ENCODE data around the gene ZFYVE19.

DNA sequence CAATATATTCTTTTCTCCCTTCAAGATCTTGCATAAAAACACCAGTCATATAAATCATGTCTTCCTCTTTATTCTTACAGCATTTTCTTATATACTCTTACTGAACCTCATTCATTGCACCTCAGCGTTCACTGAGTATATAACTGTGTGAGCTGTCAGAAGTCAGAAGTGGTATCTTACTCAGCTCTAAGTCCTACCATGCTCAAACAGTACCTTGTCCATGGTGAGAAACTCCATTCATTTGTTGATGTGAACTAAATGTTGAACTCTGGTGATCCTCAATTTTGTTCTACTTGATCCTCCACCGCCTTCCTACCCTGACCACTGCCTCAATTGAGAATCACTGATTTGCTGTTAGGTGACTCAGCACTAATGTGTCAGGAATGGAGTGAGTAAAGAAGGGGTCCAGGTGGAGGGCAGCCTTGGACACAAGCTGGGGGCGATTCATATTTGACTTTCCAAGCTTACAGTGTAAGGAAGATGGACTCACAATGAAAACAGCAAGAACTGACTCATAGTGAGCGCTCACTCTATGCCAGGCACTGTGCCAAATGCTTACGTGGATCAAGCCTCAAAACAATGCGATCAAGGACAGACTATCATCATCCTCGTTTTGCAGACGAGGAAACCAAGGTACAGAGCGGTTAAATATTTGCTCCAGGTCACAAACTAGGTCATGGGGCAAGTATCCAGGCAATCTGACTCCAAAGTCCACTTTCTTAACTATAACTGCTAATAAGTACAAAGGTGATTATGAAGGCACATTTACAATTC is 13.5 kb upstream of the ZFYVE19 start:
- TF ChIP-seq, protein P1, sequence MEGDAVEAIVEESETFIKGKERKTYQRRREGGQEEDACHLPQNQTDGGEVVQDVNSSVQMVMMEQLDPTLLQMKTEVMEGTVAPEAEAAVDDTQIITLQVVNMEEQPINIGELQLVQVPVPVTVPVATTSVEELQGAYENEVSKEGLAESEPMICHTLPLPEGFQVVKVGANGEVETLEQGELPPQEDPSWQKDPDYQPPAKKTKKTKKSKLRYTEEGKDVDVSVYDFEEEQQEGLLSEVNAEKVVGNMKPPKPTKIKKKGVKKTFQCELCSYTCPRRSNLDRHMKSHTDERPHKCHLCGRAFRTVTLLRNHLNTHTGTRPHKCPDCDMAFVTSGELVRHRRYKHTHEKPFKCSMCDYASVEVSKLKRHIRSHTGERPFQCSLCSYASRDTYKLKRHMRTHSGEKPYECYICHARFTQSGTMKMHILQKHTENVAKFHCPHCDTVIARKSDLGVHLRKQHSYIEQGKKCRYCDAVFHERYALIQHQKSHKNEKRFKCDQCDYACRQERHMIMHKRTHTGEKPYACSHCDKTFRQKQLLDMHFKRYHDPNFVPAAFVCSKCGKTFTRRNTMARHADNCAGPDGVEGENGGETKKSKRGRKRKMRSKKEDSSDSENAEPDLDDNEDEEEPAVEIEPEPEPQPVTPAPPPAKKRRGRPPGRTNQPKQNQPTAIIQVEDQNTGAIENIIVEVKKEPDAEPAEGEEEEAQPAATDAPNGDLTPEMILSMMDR (conservative IDR thresholded peaks at IDR 0.05; ENCODE audit: low read length) = no peak
- TF ChIP-seq EZH2phosphoT487 (IDR thresholded peaks at IDR 0.05; ENCODE audit: borderline replicate concordance) = no peak

Data from Loucy (cell line).